OCI-LY1 (cell line): Measurements from ENCODE around the gene SRSF2.

ENCODE experiments used
- EZH2 ChIP-seq: fragments of 200-600 bp; sonication (generic), shearing (Covaris generic); IDR thresholded peaks from 2 replicates; pipeline ENCODE4 v1.8.0; 2017; ENCODE audit warnings: borderline replicate concordance, mixed run types, mild to moderate bottlenecking, antibody characterized with exemption, low read length, moderate library complexity, mixed read lengths
- TF ChIP-seq, protein P1 (sequence below): fragments of 200-600 bp; sonication (generic), shearing (Covaris generic); IDR thresholded peaks from 2 replicates; pipeline ENCODE4 v1.5.1; 2017; ENCODE audit warnings: mild to moderate bottlenecking, antibody characterized with exemption, low read length, moderate library complexity, mixed read lengths

DNA sequence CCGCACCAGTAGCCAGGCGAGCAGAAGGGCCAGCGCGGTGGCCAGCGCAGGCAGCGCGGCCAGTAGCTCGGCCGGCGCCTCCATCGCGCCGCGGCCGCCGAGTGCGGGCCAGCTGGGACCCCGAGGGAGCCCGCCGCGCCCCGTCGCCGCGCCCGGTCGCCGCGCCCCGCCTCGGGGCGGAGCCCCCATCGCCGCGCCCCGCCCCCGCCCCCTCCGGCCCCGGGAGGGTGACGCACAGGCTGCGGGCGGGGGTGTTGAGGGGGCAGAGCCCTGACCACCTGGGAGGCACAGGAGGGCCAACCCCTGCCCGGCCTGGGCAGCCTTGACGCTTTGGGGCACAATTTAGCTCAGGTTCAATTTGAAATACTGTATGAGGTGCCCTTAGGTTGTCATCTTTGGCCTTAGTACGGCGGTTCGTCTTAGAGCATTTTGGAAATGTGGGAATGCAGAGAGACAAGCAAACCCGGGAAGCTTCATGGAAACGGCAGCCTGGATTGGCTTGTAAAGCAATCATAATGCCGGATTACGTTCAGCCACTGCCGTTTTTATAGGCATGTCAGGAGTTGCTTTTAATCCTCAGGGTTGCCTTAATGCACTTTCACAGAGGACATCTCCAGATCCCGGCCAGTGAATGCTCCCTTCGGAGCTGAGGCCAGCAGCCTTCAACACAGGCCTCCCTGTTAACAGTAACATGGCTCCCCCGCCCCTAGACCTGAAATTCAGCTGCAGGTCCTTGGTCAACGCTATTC is 26.1 kb downstream of the SRSF2 start, which contains the start of gene MXRA7:
- no peak for TF ChIP-seq EZH2
- TF ChIP-seq, protein P1, sequence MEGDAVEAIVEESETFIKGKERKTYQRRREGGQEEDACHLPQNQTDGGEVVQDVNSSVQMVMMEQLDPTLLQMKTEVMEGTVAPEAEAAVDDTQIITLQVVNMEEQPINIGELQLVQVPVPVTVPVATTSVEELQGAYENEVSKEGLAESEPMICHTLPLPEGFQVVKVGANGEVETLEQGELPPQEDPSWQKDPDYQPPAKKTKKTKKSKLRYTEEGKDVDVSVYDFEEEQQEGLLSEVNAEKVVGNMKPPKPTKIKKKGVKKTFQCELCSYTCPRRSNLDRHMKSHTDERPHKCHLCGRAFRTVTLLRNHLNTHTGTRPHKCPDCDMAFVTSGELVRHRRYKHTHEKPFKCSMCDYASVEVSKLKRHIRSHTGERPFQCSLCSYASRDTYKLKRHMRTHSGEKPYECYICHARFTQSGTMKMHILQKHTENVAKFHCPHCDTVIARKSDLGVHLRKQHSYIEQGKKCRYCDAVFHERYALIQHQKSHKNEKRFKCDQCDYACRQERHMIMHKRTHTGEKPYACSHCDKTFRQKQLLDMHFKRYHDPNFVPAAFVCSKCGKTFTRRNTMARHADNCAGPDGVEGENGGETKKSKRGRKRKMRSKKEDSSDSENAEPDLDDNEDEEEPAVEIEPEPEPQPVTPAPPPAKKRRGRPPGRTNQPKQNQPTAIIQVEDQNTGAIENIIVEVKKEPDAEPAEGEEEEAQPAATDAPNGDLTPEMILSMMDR = no peak
